Neuronal stem cell (in vitro differentiated cells): ENCODE data around the gene WNT9A.
"Not testable (repeated sequence)": the region's sequence is repeated elsewhere in the genome, so short reads cannot be mapped to it uniquely, and the experiment has no call there.

Experiments
- DNase-seq: peaks from one replicate; pipeline ENCODE4 v3.0.0-alpha.2; 2013; ENCODE audit warnings: low spot score
- H2AFZ ChIP-seq: one replicate; pipeline ENCODE4 v1.6.1; 2013; ENCODE audit warnings: mild to moderate bottlenecking, low read length, inconsistent platforms
- H2AK5ac ChIP-seq: 2 replicates; pipeline ENCODE4 v1.6.1; 2013; ENCODE audit warnings: low read depth, mild to moderate bottlenecking, inconsistent platforms, low read length, moderate library complexity, mixed read lengths
- H2BK120ac ChIP-seq: 2 replicates; pipeline ENCODE4 v1.6.1; 2013; ENCODE audit warnings: low read depth, mild to moderate bottlenecking, inconsistent platforms, low read length, moderate library complexity, mixed read lengths
- H2BK12ac ChIP-seq: one replicate; pipeline ENCODE4 v1.6.1; 2013; ENCODE audit warnings: low read length, inconsistent platforms
- H2BK15ac ChIP-seq: 2 replicates; pipeline ENCODE4 v1.6.1; 2013; ENCODE audit warnings: mild to moderate bottlenecking, low read length, inconsistent platforms, mixed read lengths
- H2BK5ac ChIP-seq: one replicate; pipeline ENCODE4 v1.6.1; 2013; ENCODE audit warnings: inconsistent platforms, mild to moderate bottlenecking, low read length, moderate library complexity
- H3K14ac ChIP-seq: one replicate; pipeline ENCODE4 v1.6.1; 2013; ENCODE audit warnings: low read length, inconsistent platforms
- H3K18ac ChIP-seq: 2 replicates; pipeline ENCODE4 v1.6.1; 2013; ENCODE audit warnings: low read length, inconsistent platforms
- H3K23ac ChIP-seq: 2 replicates; pipeline ENCODE4 v1.6.1; 2013; ENCODE audit warnings: low read depth, mild to moderate bottlenecking, mixed read lengths, low read length, inconsistent platforms; ENCODE audit not compliant: poor library complexity
- H3K27ac ChIP-seq: replicated peaks from 3 replicates; pipeline ENCODE4 v1.5.1; 2013; ENCODE audit warnings: low read length, inconsistent platforms
- H3K27me3 ChIP-seq, 3 experiments: 2 replicates each; pipeline ENCODE4 v1.6.1; 2013; ENCODE audit warnings: low read length in 3 of 3, mild to moderate bottlenecking in 2 of 3, inconsistent platforms in 1 of 3, low read depth in 1 of 3, mixed read lengths in 1 of 3, moderate library complexity in 1 of 3; ENCODE audit not compliant: control insufficient read depth in 3 of 3, insufficient read depth in 3 of 3
- H3K36me3 ChIP-seq, 2 donors: replicated peaks in 1 of 2; 2 replicates each; pipeline ENCODE4 v1.6.1; 2013; ENCODE audit warnings: low read length in 2 of 2; ENCODE audit not compliant: control insufficient read depth in 2 of 2, insufficient read depth in 2 of 2
- H3K4ac ChIP-seq: 2 replicates; pipeline ENCODE4 v1.6.1; 2013; ENCODE audit warnings: inconsistent platforms, mild to moderate bottlenecking, low read length, moderate library complexity
- H3K4me1 ChIP-seq, 2 donors: 1 replicate in 1 of 2; 2 replicates in 1 of 2; pipeline ENCODE4 v1.6.1; 2013; ENCODE audit warnings: low read length in 2 of 2, low read depth in 1 of 2; ENCODE audit not compliant: control insufficient read depth in 2 of 2, insufficient read depth in 1 of 2
- H3K4me2 ChIP-seq: one replicate; pipeline ENCODE4 v1.6.1; 2013; ENCODE audit warnings: mild to moderate bottlenecking, low read length, inconsistent platforms; ENCODE audit not compliant: insufficient read depth, poor library complexity, severe bottlenecking
- H3K4me3 ChIP-seq, 2 donors: 2 replicates each; pipeline ENCODE4 v1.5.1; 2013; ENCODE audit warnings: low read length in 2 of 2, mild to moderate bottlenecking in 2 of 2, inconsistent platforms in 1 of 2, moderate library complexity in 1 of 2
- H3K79me1 ChIP-seq: one replicate; pipeline ENCODE4 v1.6.1; 2013; ENCODE audit warnings: low read depth, mild to moderate bottlenecking, inconsistent platforms, low read length, moderate library complexity
- H3K9ac ChIP-seq: one replicate; pipeline ENCODE4 v1.6.1; 2013; ENCODE audit warnings: mild to moderate bottlenecking, low read depth, low read length, inconsistent platforms; ENCODE audit not compliant: poor library complexity
- H3K9me3 ChIP-seq, 2 donors: replicated peaks in 1 of 2; 2 replicates each; pipeline versions ENCODE3 to v1.6.1; 2013; ENCODE audit warnings: low read length in 2 of 2, mild to moderate bottlenecking in 2 of 2, inconsistent platforms in 1 of 2, low read depth in 1 of 2, mixed read lengths in 1 of 2, moderate library complexity in 1 of 2; ENCODE audit not compliant: control insufficient read depth in 2 of 2, insufficient read depth in 1 of 2
- H4K8ac ChIP-seq: one replicate; pipeline ENCODE4 v1.6.1; 2013; ENCODE audit warnings: low read depth, mild to moderate bottlenecking, inconsistent platforms, low read length, moderate library complexity
- H4K91ac ChIP-seq: one replicate; pipeline ENCODE4 v1.6.1; 2013; ENCODE audit warnings: low read length, low read depth, mild to moderate bottlenecking, inconsistent platforms; ENCODE audit not compliant: poor library complexity
- WGBS, 2 donors: extraction: QIAGEN DNeasy Blood & Tissue Kit; methylation state at CpG; one replicate each; pipeline ENCODE4 v1.1.7; 2013; ENCODE audit warnings: missing lambda C conversion rate in 2 of 2, mixed read lengths in 1 of 2; ENCODE audit not compliant: insufficient read length in 2 of 2, insufficient replicate concordance in 1 of 2; ENCODE audit errors: extremely low coverage in 2 of 2; 5-methylcytosine and 5-hydroxymethylcytosine counted together

Gene WNT9A

DNA sequence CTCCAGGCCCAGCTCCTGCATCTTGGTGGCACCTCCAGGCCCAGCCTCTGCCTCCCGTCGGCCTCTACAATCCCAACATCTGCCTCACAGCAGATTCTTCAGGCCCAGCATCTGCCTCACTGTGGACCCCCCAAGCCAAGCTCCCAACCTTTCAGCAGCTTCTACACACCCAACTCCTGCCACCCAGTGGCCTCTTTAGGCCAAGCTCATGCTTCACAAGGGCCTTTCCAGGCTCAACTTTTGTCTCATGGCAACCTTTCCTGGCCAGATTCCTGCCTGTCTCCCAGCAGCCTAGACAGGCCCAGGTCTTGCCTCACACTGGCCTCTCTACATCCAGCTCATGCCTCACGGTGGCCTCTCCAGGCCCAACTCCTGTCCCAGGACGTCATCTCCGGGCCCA, 20.1 kb upstream of the WNT9A start:
- H2BK5ac ChIP-seq, H4K8ac ChIP-seq, H3K27me3 ChIP-seq, H3K79me1 ChIP-seq, H3K9ac ChIP-seq, H3K4me2 ChIP-seq, H3K18ac ChIP-seq, H2AK5ac ChIP-seq, H3K4me1 ChIP-seq, H3K23ac ChIP-seq, H2BK12ac ChIP-seq, H3K27ac ChIP-seq, H4K91ac ChIP-seq, H2BK120ac ChIP-seq, H2AFZ ChIP-seq, H3K4me3 ChIP-seq, DNase-seq, H3K14ac ChIP-seq, H3K9me3 ChIP-seq, H3K4ac ChIP-seq, H2BK15ac ChIP-seq, H3K36me3 ChIP-seq: not testable (repeated sequence)
- WGBS, 2 donors: no CpG with 5 or more reads among the region's 5 CpGs

- H4K91ac ChIP-seq, DNase-seq: not testable (repeated sequence)
Measured at GRCh38 chr1:227966733-227967132, 19.0 kb upstream of the WNT9A start.

GRCh38 chr1:227961651-227962466, 14.1 kb upstream of the WNT9A start:
- H3K79me1 ChIP-seq: no peaks in the 10 kb centered on the region
- H3K4me3 ChIP-seq: no peak overlapping the region
- no peak overlapping the region for H3K27ac ChIP-seq
- no peaks in the 10 kb centered on the region for H3K9me3 ChIP-seq
- H3K4ac ChIP-seq: no peak overlapping the region
- DNase-seq: no peak
- H2BK5ac ChIP-seq: no peak overlapping the region
- no peaks in the 10 kb centered on the region for H3K36me3 ChIP-seq
- no peak overlapping the region for H4K91ac ChIP-seq
- H2AFZ ChIP-seq: no peak overlapping the region
- H3K23ac ChIP-seq: no peak overlapping the region
- no peak overlapping the region for H3K4me2 ChIP-seq
- no peak overlapping the region for H4K8ac ChIP-seq
- no peak overlapping the region for H2BK15ac ChIP-seq
- no CpG with 5 or more reads among the region's 4 CpGs for WGBS, 2 donors
- H3K27me3 ChIP-seq: peaks cover 0 to 11% (median 0%) of the 10 kb centered on the region in 3 experiments
- no peaks in the 10 kb centered on the region for H3K4me1 ChIP-seq
- no peak overlapping the region for H3K14ac ChIP-seq
- H3K18ac ChIP-seq: no peak overlapping the region
- no peak overlapping the region for H2BK12ac ChIP-seq
- H2AK5ac ChIP-seq: no peak overlapping the region
- H3K9ac ChIP-seq: no peak overlapping the region
- no peak overlapping the region for H2BK120ac ChIP-seq

More at GRCh38 chr1:227966733-227967132, 19.0 kb upstream of the WNT9A start:
- not testable (repeated sequence) for H3K27me3 ChIP-seq, H3K9me3 ChIP-seq, H3K4me3 ChIP-seq, H3K18ac ChIP-seq, H2BK15ac ChIP-seq, H2BK5ac ChIP-seq, H4K8ac ChIP-seq, H2BK12ac ChIP-seq, H2AK5ac ChIP-seq, H3K4ac ChIP-seq, H3K9ac ChIP-seq, H3K36me3 ChIP-seq, H2AFZ ChIP-seq, H2BK120ac ChIP-seq, H3K14ac ChIP-seq, H3K4me1 ChIP-seq, H3K27ac ChIP-seq, H3K23ac ChIP-seq, H3K79me1 ChIP-seq, H3K4me2 ChIP-seq
- WGBS, 2 donors: no CpG with 5 or more reads among the region's 2 CpGs

- H2AK5ac ChIP-seq: no peak overlapping the region
- no peak overlapping the region for H4K8ac ChIP-seq
- no peak overlapping the region for H2AFZ ChIP-seq
- H2BK15ac ChIP-seq: no peak overlapping the region
- DNase-seq: no peak
- no peak overlapping the region for H3K4ac ChIP-seq
- no peak overlapping the region for H3K23ac ChIP-seq
- H3K36me3 ChIP-seq: no peaks in the 10 kb centered on the region
- WGBS, 2 donors: no CpG with 5 or more reads among the region's 10 CpGs
- no peak overlapping the region for H3K14ac ChIP-seq
- H3K4me2 ChIP-seq: no peak overlapping the region
- peaks cover 0 to 11% (median 0%) of the 10 kb centered on the region in 3 experiments for H3K27me3 ChIP-seq
- no peak overlapping the region for H3K18ac ChIP-seq
- no peaks in the 10 kb centered on the region for H3K4me1 ChIP-seq
- H3K9ac ChIP-seq: no peak overlapping the region
- no peak overlapping the region for H4K91ac ChIP-seq
- no peak overlapping the region for H2BK120ac ChIP-seq
- H2BK5ac ChIP-seq: no peak overlapping the region
- no peak overlapping the region for H3K27ac ChIP-seq
- no peak overlapping the region for H2BK12ac ChIP-seq
- no peak overlapping the region for H3K4me3 ChIP-seq
- no peaks in the 10 kb centered on the region for H3K79me1 ChIP-seq
- H3K9me3 ChIP-seq: peaks cover 0 to 4% of the 10 kb centered on the region in 2 donors
Measured at GRCh38 chr1:227959325-227959860, 11.7 kb upstream of the WNT9A start.
